ENCODE results near the gene KCTD5.

Gene KCTD5

DNA sequence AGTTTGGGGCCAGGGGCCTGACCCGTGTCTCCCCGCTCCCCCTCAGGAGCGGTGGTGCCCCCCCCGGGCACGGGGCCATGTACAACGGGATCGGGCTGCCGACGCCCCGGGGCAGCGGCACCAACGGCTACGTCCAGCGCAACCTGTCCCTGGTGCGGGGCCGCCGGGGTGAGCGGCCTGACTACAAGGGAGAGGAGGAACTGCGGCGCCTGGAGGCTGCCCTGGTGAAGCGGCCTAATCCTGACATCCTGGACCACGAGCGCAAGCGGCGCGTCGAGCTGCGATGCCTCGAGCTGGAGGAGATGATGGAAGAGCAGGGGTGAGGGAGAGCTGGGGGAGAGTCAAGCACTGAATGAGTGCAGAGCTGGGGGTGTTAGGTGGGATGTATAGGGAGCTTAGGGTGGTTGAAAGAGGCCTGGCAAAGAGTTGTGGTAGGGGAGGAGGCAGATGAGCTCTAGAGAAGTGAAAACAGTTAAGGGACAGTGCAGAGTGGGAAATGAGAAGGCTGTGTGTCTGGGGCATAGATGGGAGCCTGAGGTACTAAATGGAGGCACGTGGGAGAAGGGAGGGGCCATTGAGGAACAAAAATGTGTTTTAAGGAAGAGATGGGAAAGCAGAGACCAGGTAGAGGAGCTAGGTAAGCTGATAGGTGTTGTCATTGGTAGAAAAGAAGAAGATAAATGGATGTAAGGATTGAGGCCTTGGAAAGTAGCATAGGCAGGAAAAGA, 74.1 kb downstream of the KCTD5 start:
- no peak for ATAC-seq (ENCODE audit: insufficient read depth, low read depth)
- H3K9me3 ChIP-seq (ENCODE audit: insufficient read depth, low read length, severe bottlenecking): no peaks in the 10 kb centered on the region
- H3K9ac ChIP-seq (ENCODE audit: low read depth, low read length): no peak overlapping the region
- peaks cover 82% of the 10 kb centered on the region for H4K20me1 ChIP-seq (ENCODE audit: insufficient read depth, low read length)
- H3K27me3 ChIP-seq (ENCODE audit: insufficient read depth, low read length, poor library complexity): no peaks in the 10 kb centered on the region
- peaks cover 96% of the 10 kb centered on the region for H3K79me2 ChIP-seq (ENCODE audit: insufficient read depth, low read length)
- H3K27ac ChIP-seq (ENCODE audit: low read length): no peak overlapping the region
- TF ChIP-seq EZH2 (IDR thresholded peaks at IDR 0.05; ENCODE audit: borderline replicate concordance, low read depth, low read length, severe bottlenecking) (no peak), CTCF (IDR thresholded peaks at IDR 0.05; ENCODE audit: borderline replicate concordance, extremely low read depth, low read length, poor library complexity, severe bottlenecking) (no peak)
- peaks cover 84% of the 10 kb centered on the region for H3K36me3 ChIP-seq (ENCODE audit: insufficient read depth, low read length)
- H2AFZ ChIP-seq (ENCODE audit: low read depth, low read length): no peak overlapping the region
- DNase-seq: no peak
- peaks cover 31% of the 10 kb centered on the region for H3K4me1 ChIP-seq (ENCODE audit: insufficient read depth, low read length)
- peak overlapping the region; percentile 76 for H3K4me2 ChIP-seq (ENCODE audit: insufficient read depth, low read length)
- H3K4me3 ChIP-seq (ENCODE audit: low read depth in 1 of 2, low read length in 2 of 2): no peak overlapping the region

DNA sequence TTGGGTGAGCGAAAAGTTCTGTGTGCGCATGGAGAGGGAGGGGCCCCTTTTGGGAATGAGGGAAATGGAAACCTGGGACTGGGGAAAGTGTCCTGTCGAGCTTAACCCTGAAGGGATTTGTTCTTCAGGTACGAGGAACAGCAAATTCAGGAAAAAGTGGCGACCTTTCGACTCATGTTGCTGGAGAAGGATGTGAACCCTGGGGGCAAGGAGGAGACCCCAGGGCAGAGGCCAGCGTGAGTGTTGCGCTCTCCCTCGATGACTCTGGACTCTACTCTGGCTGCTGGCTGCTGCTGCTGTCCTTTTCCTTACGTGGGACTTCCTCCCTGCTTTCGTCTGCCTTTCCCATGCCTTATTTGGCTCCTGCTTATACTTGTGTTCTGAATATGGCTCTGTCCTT, 75.0 kb downstream of the KCTD5 start:
- Histone ChIP-seq H3K9me3 (ENCODE audit: insufficient read depth, low read length, severe bottlenecking) (no peaks in the 10 kb centered on the region), H2AFZ (ENCODE audit: low read depth, low read length) (no peak overlapping the region), H3K4me3 (ENCODE audit: low read depth in 1 of 2, low read length in 2 of 2) (no peak overlapping the region), H3K4me1 (ENCODE audit: insufficient read depth, low read length) (peaks cover 30% of the 10 kb centered on the region), H3K27me3 (ENCODE audit: insufficient read depth, low read length, poor library complexity) (no peaks in the 10 kb centered on the region), H3K27ac (ENCODE audit: low read length) (no peak overlapping the region), H3K79me2 (ENCODE audit: insufficient read depth, low read length) (peaks cover 99% of the 10 kb centered on the region), H3K36me3 (ENCODE audit: insufficient read depth, low read length) (peaks cover 93% of the 10 kb centered on the region), H3K9ac (ENCODE audit: low read depth, low read length) (no peak overlapping the region), H3K4me2 (ENCODE audit: insufficient read depth, low read length) (no peak overlapping the region), H4K20me1 (ENCODE audit: insufficient read depth, low read length) (peaks cover 91% of the 10 kb centered on the region)
- TF ChIP-seq EZH2 (IDR thresholded peaks at IDR 0.05; ENCODE audit: borderline replicate concordance, low read depth, low read length, severe bottlenecking) (no peak), CTCF (IDR thresholded peaks at IDR 0.05; ENCODE audit: borderline replicate concordance, extremely low read depth, low read length, poor library complexity, severe bottlenecking) (no peak)
- no peak for ATAC-seq (ENCODE audit: insufficient read depth, low read depth)
- no peak for DNase-seq

All from DND-41 (cell line).